HL-60 (cell line): Measurements from ENCODE around the gene TNRC18.

ENCODE experiments used
- GABPA ChIP-seq: IDR thresholded peaks from 2 replicates; pipeline ENCODE4 v1.6.1; 2012; ENCODE audit warnings: low read depth
- POLR2AphosphoS5 ChIP-seq: IDR thresholded peaks from 2 replicates; pipeline ENCODE4 v1.6.1; 2012; ENCODE audit warnings: low read depth
- TF ChIP-seq, protein P1 (sequence below): IDR thresholded peaks from one replicate; pipeline ENCODE4 v1.5.1; 2011; ENCODE audit warnings: low read length, control low read depth, inconsistent platforms; ENCODE audit not compliant: insufficient read depth
- TF ChIP-seq, protein P2 (sequence below): IDR thresholded peaks from 2 replicates; pipeline ENCODE4 v1.6.1; 2012; ENCODE audit warnings: low read depth; ENCODE audit not compliant: insufficient replicate concordance

DNA sequence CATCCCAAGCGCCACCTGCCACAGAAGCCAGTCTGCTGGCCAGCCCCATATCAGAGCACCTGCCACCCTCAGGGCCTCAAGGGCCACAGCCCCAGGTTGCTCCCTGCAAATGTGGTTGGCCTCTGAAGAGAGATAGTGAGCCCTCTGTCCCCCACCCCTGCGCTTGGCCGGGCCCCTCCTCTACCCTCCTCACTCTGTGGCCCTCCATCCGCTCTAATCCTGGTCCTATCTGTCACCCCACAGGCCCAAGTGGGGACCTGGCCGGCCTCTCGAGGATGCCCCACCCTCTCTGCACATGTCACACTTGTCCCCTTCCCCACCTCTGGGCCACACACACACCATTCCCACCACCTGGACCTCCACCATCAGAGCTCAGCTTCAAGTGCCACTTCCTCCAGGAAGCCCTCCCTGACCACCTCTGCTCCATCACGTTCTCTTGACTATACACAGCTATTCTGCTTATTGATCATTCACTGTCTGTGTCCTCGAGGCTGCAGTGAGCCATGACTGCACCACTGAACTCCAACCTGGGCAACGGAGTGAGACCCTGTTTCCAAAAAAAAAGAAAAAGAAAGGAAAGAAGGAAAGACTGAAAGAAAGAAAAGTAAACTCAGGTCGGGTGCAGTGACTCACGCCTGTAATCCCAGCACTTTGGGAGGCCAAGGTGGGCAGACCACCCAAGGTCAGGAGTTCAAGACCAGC is 42.4 kb downstream of the TNRC18 start:
- TF ChIP-seq POLR2AphosphoS5 (no peak), GABPA (no peak)
- TF ChIP-seq, protein P1, sequence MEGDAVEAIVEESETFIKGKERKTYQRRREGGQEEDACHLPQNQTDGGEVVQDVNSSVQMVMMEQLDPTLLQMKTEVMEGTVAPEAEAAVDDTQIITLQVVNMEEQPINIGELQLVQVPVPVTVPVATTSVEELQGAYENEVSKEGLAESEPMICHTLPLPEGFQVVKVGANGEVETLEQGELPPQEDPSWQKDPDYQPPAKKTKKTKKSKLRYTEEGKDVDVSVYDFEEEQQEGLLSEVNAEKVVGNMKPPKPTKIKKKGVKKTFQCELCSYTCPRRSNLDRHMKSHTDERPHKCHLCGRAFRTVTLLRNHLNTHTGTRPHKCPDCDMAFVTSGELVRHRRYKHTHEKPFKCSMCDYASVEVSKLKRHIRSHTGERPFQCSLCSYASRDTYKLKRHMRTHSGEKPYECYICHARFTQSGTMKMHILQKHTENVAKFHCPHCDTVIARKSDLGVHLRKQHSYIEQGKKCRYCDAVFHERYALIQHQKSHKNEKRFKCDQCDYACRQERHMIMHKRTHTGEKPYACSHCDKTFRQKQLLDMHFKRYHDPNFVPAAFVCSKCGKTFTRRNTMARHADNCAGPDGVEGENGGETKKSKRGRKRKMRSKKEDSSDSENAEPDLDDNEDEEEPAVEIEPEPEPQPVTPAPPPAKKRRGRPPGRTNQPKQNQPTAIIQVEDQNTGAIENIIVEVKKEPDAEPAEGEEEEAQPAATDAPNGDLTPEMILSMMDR = no peak
- TF ChIP-seq, protein P2, sequence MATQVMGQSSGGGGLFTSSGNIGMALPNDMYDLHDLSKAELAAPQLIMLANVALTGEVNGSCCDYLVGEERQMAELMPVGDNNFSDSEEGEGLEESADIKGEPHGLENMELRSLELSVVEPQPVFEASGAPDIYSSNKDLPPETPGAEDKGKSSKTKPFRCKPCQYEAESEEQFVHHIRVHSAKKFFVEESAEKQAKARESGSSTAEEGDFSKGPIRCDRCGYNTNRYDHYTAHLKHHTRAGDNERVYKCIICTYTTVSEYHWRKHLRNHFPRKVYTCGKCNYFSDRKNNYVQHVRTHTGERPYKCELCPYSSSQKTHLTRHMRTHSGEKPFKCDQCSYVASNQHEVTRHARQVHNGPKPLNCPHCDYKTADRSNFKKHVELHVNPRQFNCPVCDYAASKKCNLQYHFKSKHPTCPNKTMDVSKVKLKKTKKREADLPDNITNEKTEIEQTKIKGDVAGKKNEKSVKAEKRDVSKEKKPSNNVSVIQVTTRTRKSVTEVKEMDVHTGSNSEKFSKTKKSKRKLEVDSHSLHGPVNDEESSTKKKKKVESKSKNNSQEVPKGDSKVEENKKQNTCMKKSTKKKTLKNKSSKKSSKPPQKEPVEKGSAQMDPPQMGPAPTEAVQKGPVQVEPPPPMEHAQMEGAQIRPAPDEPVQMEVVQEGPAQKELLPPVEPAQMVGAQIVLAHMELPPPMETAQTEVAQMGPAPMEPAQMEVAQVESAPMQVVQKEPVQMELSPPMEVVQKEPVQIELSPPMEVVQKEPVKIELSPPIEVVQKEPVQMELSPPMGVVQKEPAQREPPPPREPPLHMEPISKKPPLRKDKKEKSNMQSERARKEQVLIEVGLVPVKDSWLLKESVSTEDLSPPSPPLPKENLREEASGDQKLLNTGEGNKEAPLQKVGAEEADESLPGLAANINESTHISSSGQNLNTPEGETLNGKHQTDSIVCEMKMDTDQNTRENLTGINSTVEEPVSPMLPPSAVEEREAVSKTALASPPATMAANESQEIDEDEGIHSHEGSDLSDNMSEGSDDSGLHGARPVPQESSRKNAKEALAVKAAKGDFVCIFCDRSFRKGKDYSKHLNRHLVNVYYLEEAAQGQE = no peak
